KOPT-K1 (cell line): Measurements from ENCODE around the gene MED13L.

ENCODE experiments used
- H3K27ac ChIP-seq: fragments of 200-600 bp; sonication (generic); 2 replicates; pipeline ENCODE4 v1.5.1; 2016; ENCODE audit warnings: antibody characterized with exemption, mild to moderate bottlenecking, low read depth, low read length; ENCODE audit not compliant: poor library complexity, severe bottlenecking
- H3K36me3 ChIP-seq: fragments of 200-600 bp; sonication (generic); 2 replicates; pipeline ENCODE4 v1.5.1; 2017; ENCODE audit warnings: antibody characterized with exemption, mild to moderate bottlenecking, low read length, moderate library complexity; ENCODE audit not compliant: insufficient read depth
- H3K9me3 ChIP-seq: fragments of 200-600 bp; sonication (generic); 2 replicates; pipeline ENCODE4 v1.5.1; 2017; ENCODE audit warnings: antibody characterized with exemption, low read length, mild to moderate bottlenecking; ENCODE audit not compliant: insufficient read depth, poor library complexity, severe bottlenecking

The MED13L gene

DNA sequence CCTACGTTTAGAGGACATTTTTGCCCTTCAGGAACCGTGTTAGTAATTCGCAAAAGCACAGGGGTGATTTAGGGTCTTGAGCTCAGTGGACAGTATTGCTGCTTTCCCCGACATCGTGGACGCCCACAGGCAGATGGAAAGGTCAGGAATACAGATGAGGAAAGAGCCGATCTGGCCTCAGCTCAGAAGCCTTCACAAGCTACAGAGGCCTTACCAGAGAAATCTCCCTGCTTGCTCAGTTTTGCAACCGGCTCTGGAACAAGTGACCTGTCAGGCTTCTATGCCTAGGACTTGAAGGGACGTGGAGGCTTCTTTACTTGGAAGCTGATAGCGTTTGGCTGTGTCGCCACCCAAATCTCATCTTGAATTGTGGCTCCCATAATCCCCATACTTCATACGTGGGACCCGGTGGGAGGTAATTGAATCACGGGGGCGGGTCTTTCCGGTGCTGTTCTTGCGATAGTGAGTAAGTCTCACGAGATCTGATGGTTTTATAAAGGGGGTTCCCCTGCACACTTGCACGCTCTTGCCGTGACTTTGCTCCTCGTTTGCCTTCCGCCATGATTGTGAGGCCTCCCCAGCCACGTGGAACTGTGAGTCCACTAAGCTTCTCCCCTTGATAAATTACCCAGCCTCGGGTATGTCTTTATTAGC lies 332.5 kb downstream of the MED13L start:
- Histone ChIP-seq H3K36me3 (no peaks in the 10 kb centered on the region), H3K9me3 (peaks cover 3% of the 10 kb centered on the region), H3K27ac (no peak overlapping the region)

DNA sequence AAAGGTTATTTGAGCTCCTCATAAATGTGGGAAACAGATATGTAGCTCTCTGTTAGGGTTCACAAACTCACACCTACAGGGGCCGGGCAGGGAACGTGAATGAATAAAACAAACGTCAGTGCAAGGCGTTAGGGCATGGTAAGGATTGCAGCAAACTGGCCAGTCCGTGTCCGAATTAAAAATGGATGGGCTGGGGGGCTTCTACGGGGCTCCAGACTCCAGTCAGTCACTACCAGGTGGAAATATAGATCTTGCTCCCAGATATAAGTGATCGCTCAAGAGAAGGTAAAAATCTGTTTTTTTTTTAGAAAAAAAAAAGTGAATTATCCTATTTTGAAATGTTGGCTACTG lies 333.1 kb downstream of the MED13L start:
- H3K27ac ChIP-seq: no peak overlapping the region
- H3K36me3 ChIP-seq: no peaks in the 10 kb centered on the region
- peaks cover 5% of the 10 kb centered on the region for H3K9me3 ChIP-seq

DNA sequence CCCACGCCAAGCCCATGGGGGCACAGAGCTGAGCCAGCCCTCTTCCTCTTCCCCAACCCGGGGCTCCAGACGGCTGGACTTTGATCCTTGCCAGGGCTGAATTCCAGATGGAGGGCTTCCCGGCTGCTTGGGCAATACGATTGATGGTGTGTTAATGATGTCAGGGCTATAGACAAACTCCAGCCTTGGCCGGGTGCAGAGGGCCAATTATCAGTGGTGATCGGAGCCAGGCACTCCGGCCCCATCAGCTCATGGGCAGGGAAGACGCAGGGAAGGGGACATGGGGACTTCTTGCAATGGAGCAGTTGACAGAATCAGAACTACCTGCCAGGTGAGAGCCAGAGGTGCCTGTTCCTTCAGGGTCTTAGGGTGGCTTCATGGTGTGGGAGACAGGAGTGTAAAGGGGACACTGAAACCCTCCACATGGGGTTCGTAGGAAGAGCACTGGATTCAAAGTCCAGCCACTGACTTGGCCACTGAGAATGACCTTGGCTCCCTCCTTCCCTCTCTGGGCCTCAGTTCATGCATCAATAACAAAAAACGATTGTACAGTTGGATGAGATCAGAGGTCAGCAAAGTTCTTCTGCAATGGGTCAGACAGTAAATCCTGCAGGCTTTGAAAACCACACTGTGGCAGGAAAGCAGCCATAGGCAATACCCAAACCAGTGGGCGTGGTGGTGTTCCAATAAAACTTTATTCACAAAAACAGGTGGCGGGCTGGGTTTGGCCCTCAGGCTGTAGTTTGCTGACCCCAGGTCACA lies 333.7 kb downstream of the MED13L start:
- H3K9me3 ChIP-seq: peaks cover 11% of the 10 kb centered on the region
- no peaks in the 10 kb centered on the region for H3K36me3 ChIP-seq
- no peak overlapping the region for H3K27ac ChIP-seq

- no peaks in the 10 kb centered on the region for H3K36me3 ChIP-seq
- H3K9me3 ChIP-seq: peaks cover 16% of the 10 kb centered on the region
- no peak overlapping the region for H3K27ac ChIP-seq
Observed at GRCh38 chr12:115943310-115943629, 334.2 kb downstream of the MED13L start.

DNA sequence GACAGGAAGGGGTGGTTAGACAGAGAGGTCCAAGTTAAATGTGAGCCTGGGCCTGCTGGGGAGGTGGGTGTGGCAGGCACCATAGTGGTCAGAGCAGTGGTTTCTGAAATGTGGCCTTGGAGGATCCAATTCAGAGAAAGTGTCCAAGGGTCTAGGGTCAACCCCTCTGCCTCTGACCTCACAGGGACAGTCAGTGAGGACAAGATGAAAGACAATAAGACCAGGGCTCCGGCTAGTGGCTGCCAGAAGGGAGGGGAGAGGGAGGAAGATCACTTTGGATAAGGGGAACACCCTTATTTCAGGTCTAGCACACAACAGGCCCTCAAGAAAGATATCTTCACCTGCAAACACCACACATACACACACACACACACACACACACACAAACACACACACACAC lies 335.1 kb downstream of the MED13L start:
- no peaks in the 10 kb centered on the region for H3K36me3 ChIP-seq
- H3K9me3 ChIP-seq: peaks cover 16% of the 10 kb centered on the region
- no peak overlapping the region for H3K27ac ChIP-seq

DNA sequence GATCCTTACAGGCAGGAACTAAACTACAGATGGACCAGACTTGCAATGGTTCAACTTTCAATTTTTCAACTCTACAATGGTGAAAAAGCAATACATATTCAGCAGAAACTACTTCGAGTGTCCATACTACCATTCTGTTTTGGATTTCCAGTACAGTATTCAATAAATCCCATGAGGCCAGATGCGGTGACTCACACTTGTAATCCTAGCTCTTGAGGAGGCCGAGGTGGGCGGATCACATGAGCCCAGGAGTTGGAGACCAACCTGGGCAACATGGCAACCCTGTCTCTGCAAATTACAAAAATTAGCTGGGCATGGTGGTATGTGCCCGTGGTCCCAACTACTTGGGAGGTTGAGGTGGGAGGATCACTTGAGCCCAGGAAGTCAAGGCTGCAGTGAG lies 336.1 kb downstream of the MED13L start:
- Histone ChIP-seq H3K27ac (no peak overlapping the region), H3K36me3 (no peaks in the 10 kb centered on the region), H3K9me3 (peaks cover 16% of the 10 kb centered on the region)

GRCh38 chr12:115938794-115939377 lies 338.6 kb downstream of the MED13L start:
- H3K27ac ChIP-seq: no peak overlapping the region
- peaks cover 16% of the 10 kb centered on the region for H3K9me3 ChIP-seq
- H3K36me3 ChIP-seq: no peaks in the 10 kb centered on the region

DNA sequence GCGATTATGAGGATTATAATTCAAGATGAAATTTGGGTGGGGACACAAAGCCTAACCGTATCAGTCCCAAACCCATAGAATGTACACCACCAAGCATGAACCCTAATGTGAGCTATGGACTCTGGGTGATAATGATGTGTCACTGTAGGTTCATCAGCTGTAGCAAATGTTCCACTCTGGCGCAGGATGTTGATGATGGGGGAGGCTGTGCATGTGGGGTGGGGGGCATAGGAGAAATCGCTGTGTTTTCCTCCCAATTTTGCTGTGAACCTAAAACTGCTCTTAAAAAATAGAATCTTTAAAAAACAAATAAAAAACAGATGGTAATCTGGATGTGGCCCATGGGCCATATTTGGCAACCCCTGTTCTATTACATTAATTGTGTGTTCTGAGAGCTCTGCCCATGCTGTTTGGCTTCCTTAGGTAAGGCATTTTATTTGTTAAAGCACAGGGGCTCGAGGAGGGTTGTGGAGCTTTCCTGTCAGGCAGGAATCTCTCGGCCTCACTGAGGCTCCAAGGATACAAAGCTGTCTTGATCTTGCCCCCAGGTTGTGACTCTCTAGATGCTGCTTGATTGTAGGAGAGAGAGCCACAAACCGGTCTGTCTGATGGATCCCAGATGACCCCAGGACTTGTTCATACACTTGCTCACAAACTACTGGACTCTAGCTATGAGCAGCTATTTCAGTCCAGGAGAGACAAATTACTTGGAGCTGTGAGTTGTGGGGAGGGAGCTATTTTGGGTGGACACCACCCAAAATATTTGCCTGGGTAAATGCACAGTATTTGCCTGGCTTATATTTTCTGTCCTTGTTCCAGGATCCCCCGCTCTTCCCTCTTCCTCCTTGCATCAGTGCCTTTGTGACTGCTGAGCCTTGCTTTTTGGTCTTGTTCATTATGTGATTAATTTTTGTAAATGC lies 340.2 kb downstream of the MED13L start:
- peaks cover 16% of the 10 kb centered on the region for H3K9me3 ChIP-seq
- no peak overlapping the region for H3K27ac ChIP-seq
- no peaks in the 10 kb centered on the region for H3K36me3 ChIP-seq

- Histone ChIP-seq H3K36me3 (no peaks in the 10 kb centered on the region), H3K9me3 (peaks cover 12% of the 10 kb centered on the region), H3K27ac (no peak overlapping the region)
Observed at GRCh38 chr12:115934877-115935276, 342.6 kb downstream of the MED13L start.

GRCh38 chr12:115934046-115934445 lies 343.4 kb downstream of the MED13L start:
- Histone ChIP-seq H3K9me3 (peaks cover 7% of the 10 kb centered on the region), H3K36me3 (no peaks in the 10 kb centered on the region), H3K27ac (no peak overlapping the region)

DNA sequence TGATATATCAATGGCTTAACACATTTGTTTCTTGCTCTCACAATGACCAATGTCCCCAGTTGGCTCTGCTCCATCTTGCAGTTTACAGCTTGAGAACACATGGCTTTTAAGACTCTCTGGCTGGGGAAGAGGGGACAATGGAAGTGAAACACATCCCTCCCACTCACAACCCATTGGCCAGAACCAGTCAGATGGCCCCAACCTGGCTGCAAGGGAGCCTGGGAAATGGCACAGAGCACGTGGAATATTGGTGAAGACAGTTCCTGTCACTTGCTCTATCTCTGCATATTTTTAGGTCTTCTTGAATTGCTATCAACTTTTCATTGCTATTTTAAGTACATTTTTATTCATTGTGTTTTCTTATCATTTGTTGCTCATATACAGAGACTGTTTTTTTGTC lies 345.4 kb downstream of the MED13L start:
- no peaks in the 10 kb centered on the region for H3K9me3 ChIP-seq
- H3K36me3 ChIP-seq: no peaks in the 10 kb centered on the region
- H3K27ac ChIP-seq: no peak overlapping the region

GRCh38 chr12:115930336-115930735 lies 347.2 kb downstream of the MED13L start:
- Histone ChIP-seq H3K9me3 (no peaks in the 10 kb centered on the region), H3K27ac (no peak overlapping the region), H3K36me3 (no peaks in the 10 kb centered on the region)

GRCh38 chr12:115926037-115926670 lies 351.3 kb downstream of the MED13L start:
- Histone ChIP-seq H3K36me3 (no peaks in the 10 kb centered on the region), H3K27ac (no peak overlapping the region), H3K9me3 (peaks cover 8% of the 10 kb centered on the region)

- no peaks in the 10 kb centered on the region for H3K36me3 ChIP-seq
- no peak overlapping the region for H3K27ac ChIP-seq
- H3K9me3 ChIP-seq: peaks cover 8% of the 10 kb centered on the region
Observed at GRCh38 chr12:115923851-115924250, 353.6 kb downstream of the MED13L start.
